GM12892 (cell line): ENCODE measurements around the gene TAS1R3.

Experiments
- DNase-seq: peaks from one replicate; pipeline ENCODE4 v3.0.0; 2011; ENCODE audit not compliant: insufficient read length
- FAIRE-seq: peaks from 2 replicates; lab custom pipeline; 2011; peaks lifted over from hg19 to GRCh38; lab: Jason Lieb, UNC
- POLR2A ChIP-seq: IDR thresholded peaks from 2 replicates; pipeline ENCODE4 v1.6.1; 2011; ENCODE audit warnings: low read depth, low read length, control low read depth
- POLR2AphosphoS5 ChIP-seq: IDR thresholded peaks from 2 replicates; pipeline ENCODE4 v1.6.1; 2011; ENCODE audit warnings: low read depth, low read length, control low read depth
- TAF1 ChIP-seq: IDR thresholded peaks from 2 replicates; pipeline ENCODE4 v1.6.1; 2011; ENCODE audit warnings: low read depth, mild to moderate bottlenecking, control low read depth, low read length, borderline replicate concordance

Gene TAS1R3

DNA sequence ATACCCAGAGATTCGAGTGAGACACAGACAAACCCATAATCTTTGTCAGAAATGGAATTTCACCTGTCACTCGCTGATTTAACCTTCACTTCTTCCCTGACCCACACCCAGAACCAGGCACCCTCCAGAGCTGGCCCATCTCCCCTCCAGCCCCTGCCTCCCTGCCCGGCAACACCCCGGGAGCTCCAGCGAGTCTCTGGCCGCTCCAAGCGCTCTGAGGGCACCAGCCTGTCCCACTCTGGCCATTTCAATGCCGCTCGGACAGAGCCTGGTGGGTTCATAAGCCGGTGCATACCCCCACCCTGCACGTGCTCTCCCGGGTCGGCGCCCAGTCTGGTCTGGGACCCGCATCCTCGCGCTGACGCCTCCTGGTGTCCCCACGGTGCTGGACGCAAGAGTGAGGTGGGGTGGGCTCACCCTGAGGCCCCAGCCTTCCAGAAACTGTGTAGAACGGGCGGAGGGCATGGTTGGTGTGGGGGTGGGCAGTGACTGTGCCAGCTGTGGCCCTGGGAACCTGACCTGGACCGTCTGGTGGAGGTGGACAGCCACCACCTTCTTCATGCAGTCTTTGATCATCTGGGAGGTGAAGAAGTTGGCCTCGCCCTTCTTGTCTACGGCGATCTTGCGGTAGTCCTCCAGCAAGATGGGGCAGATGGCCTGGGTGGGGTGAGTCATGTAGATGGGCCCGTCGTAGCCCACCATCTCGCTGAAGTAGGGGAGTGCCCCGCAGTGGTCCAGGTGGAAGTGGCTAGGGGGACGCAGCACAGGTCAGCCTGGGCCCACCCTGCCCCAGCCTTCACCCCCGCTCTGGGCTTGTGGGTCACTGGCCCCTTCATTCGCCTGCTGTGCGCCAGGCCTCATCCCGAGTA, 12.1 kb upstream of the TAS1R3 start:
- FAIRE-seq: no peak
- DNase-seq: no peak
- no peak for TF ChIP-seq TAF1
- no peak for TF ChIP-seq POLR2A
- no peak for TF ChIP-seq POLR2AphosphoS5

DNA sequence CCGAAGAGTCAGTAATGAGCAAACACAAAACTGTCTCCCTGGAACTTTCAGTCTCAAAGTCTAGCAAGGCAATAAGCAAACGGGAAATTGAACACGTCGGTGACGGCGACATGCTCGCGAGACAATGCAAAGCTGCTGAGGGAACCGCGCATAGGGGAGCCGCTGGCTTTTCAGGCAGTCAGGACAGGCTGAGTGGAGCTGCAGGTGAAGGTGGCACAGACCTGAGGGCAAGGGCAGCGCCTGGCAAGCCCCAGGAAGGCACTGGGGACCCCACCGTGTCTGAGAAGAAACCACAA, 11.5 kb upstream of the TAS1R3 start:
- TF ChIP-seq POLR2AphosphoS5 (no peak), TAF1 (no peak), POLR2A (no peak)
- DNase-seq: no peak
- FAIRE-seq: no peak

GRCh38 chr1:1320666-1321448, 10.2 kb upstream of the TAS1R3 start:
- FAIRE-seq: no peak
- DNase-seq: no peak
- TF ChIP-seq POLR2A (no peak; the same call in 1 of the 2 replicates), TAF1 (no peak), POLR2AphosphoS5 (no peak)

DNA sequence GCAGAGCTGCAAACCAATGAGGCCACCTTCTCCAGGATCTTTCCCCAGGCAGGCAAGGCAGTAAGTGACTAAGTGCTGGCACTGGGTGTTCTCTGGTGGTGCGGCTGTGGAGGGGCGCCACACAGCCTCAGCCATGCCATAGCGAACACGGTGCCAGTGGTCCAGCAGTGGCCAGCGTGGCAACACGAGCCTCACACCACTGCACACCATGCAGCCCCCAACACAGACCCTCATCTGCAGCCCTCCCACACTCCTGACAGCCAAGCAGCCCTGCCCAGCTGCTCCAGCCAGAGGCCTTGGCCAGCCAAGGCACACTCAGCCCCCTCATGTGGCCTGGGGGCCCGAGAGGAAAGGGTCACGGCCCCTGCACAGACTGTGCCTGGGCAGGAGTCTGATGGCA, 9.6 kb upstream of the TAS1R3 start:
- TF ChIP-seq POLR2A (no peak), POLR2AphosphoS5 (no peak), TAF1 (no peak)
- FAIRE-seq (no peak), DNase-seq (no peak)

DNA sequence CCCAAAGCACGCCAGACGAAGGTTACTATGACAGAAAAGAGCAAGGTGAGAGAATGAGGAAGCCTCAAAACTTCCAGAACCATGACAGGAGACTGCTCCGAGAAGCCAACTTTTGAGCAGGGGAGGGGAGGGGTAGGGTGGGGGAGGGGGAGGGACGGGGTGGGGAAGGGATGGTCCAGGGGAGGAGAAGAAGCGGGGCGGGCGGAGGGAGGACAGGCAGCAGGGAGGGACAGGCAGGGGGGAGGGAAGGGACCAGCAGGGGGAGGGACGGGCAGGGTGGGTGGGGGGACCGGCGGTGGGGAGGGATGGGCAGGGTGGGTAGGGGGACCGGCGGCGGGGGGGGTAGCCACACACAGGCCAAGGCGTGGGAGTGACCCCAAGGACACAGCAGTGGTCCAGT, 8.7 kb upstream of the TAS1R3 start:
- no peak for TF ChIP-seq TAF1
- TF ChIP-seq POLR2A: no peak
- no peak for TF ChIP-seq POLR2AphosphoS5
- DNase-seq (no peak), FAIRE-seq (no peak)

GRCh38 chr1:1322952-1323351, 8.1 kb upstream of the TAS1R3 start:
- no peak for TF ChIP-seq POLR2A
- no peak for TF ChIP-seq TAF1
- no peak for TF ChIP-seq POLR2AphosphoS5
- FAIRE-seq (no peak), DNase-seq (no peak)

GRCh38 chr1:1324084-1324523, 7.0 kb upstream of the TAS1R3 start:
- TF ChIP-seq POLR2A (no peak), POLR2AphosphoS5 (no peak), TAF1 (no peak)
- FAIRE-seq (no peak), DNase-seq (no peak)

DNA sequence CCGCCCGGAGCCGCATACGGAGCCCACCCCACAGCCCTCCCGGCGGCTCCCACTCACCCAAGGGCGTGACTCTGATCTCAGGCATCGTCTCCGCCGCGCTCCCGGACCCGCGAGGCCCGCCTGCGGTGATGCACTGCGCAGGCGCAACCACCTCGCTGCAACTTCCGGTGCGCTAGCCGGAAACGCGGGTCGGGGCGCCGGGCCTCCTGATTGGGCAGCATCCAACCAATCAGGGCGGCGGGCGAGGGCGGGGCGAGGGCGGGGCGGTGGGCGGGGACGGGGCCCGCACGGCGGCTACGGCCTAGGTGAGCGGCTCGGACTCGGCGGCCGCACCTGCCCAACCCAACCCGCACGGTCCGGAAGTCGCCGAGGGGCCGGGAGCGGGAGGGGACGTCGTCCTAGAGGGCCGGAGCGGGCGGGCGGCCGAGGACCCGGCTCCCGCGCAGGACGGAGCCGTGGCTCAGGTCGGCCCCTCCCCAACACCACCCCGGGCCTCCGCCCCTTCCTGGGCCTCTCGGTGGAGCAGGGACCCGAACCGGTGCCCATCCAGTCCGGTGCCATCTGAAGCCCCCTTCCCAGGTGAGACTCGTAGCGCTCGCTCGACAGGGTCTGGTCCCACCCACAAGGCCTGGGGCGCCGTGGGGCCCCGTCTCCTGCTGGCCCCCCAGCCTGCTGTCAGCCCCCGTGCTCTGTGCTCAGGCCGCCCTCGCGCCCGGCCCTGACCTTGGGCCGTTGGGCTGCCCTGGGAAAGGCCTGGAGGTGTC, 6.4 kb upstream of the TAS1R3 start, which contains the start of the genes CPTP and INTS11:
TSS of gene CPTP (plus strand) at position 279 of the 764 bp plus-strand sequence. CDS start 2,109 bp downstream, outside the sequence.
TSS of gene INTS11 (minus strand) at position 137 of the 764 bp plus-strand sequence. CDS start at position 85, 52 bp downstream.
- TF ChIP-seq TAF1 (peak; percentile 3; the same call in 1 of the 2 replicates), POLR2A (peak; percentile 83), POLR2AphosphoS5 (peak; percentile 65)
- peak; percentile 99 for DNase-seq
- peak; percentile 98 for FAIRE-seq

DNA sequence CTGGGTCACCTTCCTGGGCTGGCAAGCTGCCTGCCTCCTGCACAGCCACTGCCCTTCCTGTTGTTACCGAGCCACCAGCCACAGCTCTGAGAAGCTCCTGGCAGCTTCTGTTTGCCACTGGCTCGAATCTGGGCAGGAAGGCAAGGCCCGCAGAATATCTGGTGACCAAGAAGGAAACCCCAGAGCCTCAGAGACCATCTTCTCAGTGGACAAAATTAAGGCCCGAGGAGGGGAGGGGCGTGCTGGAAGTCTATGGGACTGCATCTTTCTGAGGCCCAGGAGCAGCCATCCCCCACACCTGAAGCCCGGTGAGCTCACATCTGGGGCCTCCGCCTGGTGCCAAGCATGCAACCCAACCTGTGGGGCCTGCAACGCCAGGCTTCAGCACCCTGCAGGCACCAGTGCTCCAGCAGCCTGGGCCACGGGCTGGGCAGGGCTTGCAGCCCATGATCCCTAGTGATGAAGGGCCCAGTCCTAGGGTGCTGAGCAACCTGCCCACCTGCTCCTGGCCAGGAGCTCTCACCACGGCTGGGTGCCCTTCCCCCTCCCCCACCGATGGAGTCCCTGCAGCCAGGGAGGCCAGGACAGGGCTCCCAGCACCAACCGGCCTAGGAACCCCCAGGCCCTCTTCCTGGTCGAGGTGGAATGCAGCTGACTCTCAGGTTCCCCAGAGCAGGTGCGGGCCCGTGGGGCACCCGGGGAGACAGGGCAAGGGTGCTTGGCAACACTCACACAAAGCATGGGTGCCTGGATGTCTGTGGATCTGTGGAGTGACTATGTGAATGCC, 5.6 kb upstream of the TAS1R3 start:
- DNase-seq (no peak), FAIRE-seq (no peak)
- TF ChIP-seq POLR2A: no peak
- TF ChIP-seq POLR2AphosphoS5: no peak
- no peak for TF ChIP-seq TAF1

GRCh38 chr1:1326075-1326605, 4.9 kb upstream of the TAS1R3 start:
- no peak for FAIRE-seq
- no peak for TF ChIP-seq POLR2AphosphoS5
- no peak for TF ChIP-seq POLR2A
- TF ChIP-seq TAF1: no peak
- no peak for DNase-seq
